Breast epithelium (tissue), 3 donors: ENCODE measurements around the gene TCF7L1.

Experiments used
- CTCF ChIP-seq, 3 donors: fragments of 450-650 bp; IDR thresholded peaks; one replicate each; pipeline ENCODE4 v1.5.1; 2016 to 2017; ENCODE audit warnings: antibody characterized with exemption in 3 of 3, mild to moderate bottlenecking in 3 of 3, moderate library complexity in 3 of 3
- POLR2AphosphoS5 ChIP-seq, 3 donors: sonication (generic); formaldehyde crosslinking; IDR thresholded peaks; one replicate each; pipeline ENCODE4 v1.6.1; 2017; ENCODE audit warnings: antibody characterized with exemption in 3 of 3

- TF ChIP-seq CTCF (IDR thresholded peaks at IDR 0.05) (no peak), POLR2AphosphoS5 (IDR thresholded peaks at IDR 0.05) (no peak)
Measured at GRCh38 chr2:85087541-85087940, 45.7 kb upstream of the TCF7L1 start.
